Type B pancreatic cell (in vitro differentiated cells): Measurements from ENCODE around the gene MBOAT7. TPM values are rescaled to one million over a fixed set of nuclear protein-coding genes. Genes with fewer than 3 reads are reported as not detected.
"Not testable (repeated sequence)": the region's sequence is repeated elsewhere in the genome, so short reads cannot be mapped to it uniquely, and the experiment has no call there.

Experiments
- DNase-seq: peaks from one replicate; pipeline ENCODE4 v3.0.0; 2021; ENCODE audit warnings: mixed read lengths; ENCODE audit not compliant: unreplicated experiment; ENCODE audit errors: extremely low spot score
- H3K27ac Mint-ChIP-seq: 2 replicates; pipeline ENCODE4 v1.8.0; 2021; ENCODE audit warnings: mild to moderate bottlenecking, mixed read lengths
- H3K27me3 Mint-ChIP-seq: 2 replicates; pipeline ENCODE4 v1.8.0; 2021; ENCODE audit warnings: mixed read lengths
- H3K36me3 Mint-ChIP-seq: 2 replicates; pipeline ENCODE4 v1.8.0; 2021; ENCODE audit warnings: mixed read lengths
- H3K4me1 Mint-ChIP-seq: one replicate; pipeline ENCODE4 v1.8.0; 2021; ENCODE audit warnings: mixed read lengths; ENCODE audit not compliant: unreplicated experiment
- H3K4me3 Mint-ChIP-seq: 2 replicates; pipeline ENCODE4 v1.8.0; 2021; ENCODE audit warnings: mild to moderate bottlenecking, mixed read lengths
- H3K9me3 Mint-ChIP-seq: 2 replicates; pipeline ENCODE4 v1.8.0; 2021; ENCODE audit warnings: mixed read lengths
- CTCF ChIP-seq: fragments of 200-600 bp; sonication (generic); conservative IDR thresholded peaks from 2 replicates; pipeline ENCODE4 v1.5.0; 2021; ENCODE audit warnings: antibody characterized with exemption, mild to moderate bottlenecking
- total RNA-seq: library from RNA; stranded (reverse); gene quantifications from 2 replicates; pipeline ENCODE4 v1.2.1, GENCODE V29; 2021; ENCODE audit warnings: low replicate concordance

MBOAT7 gene
- total RNA-seq, 1 donor from 2014 or later = 73.3 TPM

- H3K4me1 Mint-ChIP-seq = peaks cover 4% of the 10 kb centered on the region
- H3K4me3 Mint-ChIP-seq = peak overlapping the region; percentile 88
Measured at GRCh38 chr19:54173359-54173699, 16.1 kb downstream of the MBOAT7 start.

GRCh38 chr19:54172471-54173358 is 16.7 kb downstream of the MBOAT7 start, which contains the start of gene TMC4:
Gene TMC4 (minus strand): TSS chr19:54173160. CDS start chr19:54173117, 43 bp downstream.
- Mint-ChIP-seq H3K36me3 (no peaks in the 10 kb centered on the region), H3K4me1 (peaks cover 4% of the 10 kb centered on the region), H3K27me3 (no peaks in the 10 kb centered on the region), H3K27ac (peak within 1 kb of the TSS; percentile 87), H3K4me3 (peak within 1 kb of the TSS; percentile 88), H3K9me3 (no peaks in the 10 kb centered on the region)
- no peak for TF ChIP-seq CTCF
- DNase-seq = no peak

More at GRCh38 chr19:54173359-54173699, 16.1 kb downstream of the MBOAT7 start:
- Mint-ChIP-seq H3K36me3 (peaks cover 2% of the 10 kb centered on the region), H3K9me3 (no peaks in the 10 kb centered on the region), H3K27me3 (no peaks in the 10 kb centered on the region), H3K27ac (no peak overlapping the region)
- DNase-seq = no peak
- no peak for TF ChIP-seq CTCF

DNA sequence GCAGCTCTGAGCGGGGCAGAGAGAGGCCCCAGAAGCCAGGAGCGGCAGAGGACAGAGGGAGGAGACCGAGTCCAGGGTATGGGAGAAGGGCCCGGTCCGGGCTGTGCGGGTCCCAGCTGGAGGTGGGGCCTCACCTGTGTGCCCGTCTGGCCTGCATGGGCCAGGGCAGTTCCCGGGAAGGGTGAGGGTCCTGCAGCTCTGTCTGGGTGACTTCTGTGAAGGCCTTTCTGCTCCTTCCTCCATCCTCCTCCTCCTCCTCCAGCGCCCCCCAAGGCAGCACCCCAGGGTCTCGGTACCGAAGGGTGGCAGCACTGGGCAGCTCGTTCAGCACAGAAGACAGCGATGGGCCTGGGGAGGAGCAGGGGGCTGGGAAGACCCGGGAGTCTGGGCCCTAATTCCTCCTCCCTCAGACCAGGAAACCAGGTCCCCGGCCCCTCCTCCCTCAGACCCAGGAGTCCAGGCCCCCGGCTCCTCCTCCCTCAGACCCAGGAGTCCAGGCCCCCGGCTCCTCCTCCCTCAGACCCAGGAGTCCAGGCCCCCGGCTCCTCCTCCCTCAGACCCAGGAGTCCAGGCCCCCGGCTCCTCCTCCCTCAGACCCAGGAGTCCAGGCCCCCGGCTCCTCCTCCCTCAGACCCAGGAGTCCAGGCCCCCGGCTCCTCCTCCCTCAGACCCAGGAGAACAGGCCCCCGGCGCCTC is 17.5 kb downstream of the MBOAT7 start:
- not testable (repeated sequence) for DNase-seq, H3K36me3 Mint-ChIP-seq, H3K9me3 Mint-ChIP-seq, H3K4me1 Mint-ChIP-seq, H3K27ac Mint-ChIP-seq, H3K27me3 Mint-ChIP-seq
- H3K4me3 Mint-ChIP-seq = peak overlapping the region; percentile 72

DNA sequence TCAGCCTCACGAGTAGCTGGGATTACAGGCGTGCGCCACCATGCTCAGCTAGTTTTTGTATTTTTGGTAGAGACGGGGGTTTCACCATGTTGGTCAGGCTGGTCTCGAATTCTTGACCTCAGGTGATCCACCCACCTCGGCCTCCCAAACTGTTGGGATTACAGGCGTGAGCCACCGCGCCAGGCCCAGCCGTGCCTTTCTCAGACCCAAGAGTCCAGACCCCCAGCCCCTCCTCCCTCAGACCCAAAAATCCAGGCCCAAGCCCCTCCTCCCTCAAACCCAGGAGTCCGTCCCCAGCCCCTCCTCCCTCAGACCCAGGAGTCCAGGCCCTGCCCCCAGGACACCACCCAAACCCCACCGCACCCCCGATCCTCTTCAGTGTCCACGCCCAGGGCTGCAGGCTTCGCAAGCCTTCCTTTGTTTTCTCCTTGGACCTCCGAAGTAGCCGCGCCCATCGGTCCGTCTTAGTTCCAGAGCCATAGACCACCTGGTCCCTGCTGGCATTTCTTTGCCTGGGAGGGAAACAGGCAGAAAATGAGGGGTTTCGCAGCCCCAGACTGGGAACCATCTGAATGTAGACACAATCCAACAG is 20.1 kb downstream of the MBOAT7 start:
- Mint-ChIP-seq H3K4me3 (no peak overlapping the region), H3K4me1 (peaks cover 10% of the 10 kb centered on the region), H3K27me3 (no peaks in the 10 kb centered on the region), H3K9me3 (no peaks in the 10 kb centered on the region), H3K36me3 (peaks cover 3% of the 10 kb centered on the region), H3K27ac (no peak overlapping the region)
- no peak for TF ChIP-seq CTCF
- no peak for DNase-seq

- peaks cover 10% of the 10 kb centered on the region for H3K4me1 Mint-ChIP-seq
- peak; percentile 94 for DNase-seq
- no peak overlapping the region for H3K4me3 Mint-ChIP-seq
- TF ChIP-seq CTCF = peak; percentile 88
- no peaks in the 10 kb centered on the region for H3K27me3 Mint-ChIP-seq
- H3K36me3 Mint-ChIP-seq = peaks cover 3% of the 10 kb centered on the region
- no peak overlapping the region for H3K27ac Mint-ChIP-seq
- H3K9me3 Mint-ChIP-seq = no peaks in the 10 kb centered on the region
Measured at GRCh38 chr19:54168174-54168917, 21.0 kb downstream of the MBOAT7 start.
